ENCODE data around the gene RBM18.

GRCh38 chr9:122218071-122218934, 46.3 kb downstream of the RBM18 start:
- TF ChIP-seq, protein P1, sequence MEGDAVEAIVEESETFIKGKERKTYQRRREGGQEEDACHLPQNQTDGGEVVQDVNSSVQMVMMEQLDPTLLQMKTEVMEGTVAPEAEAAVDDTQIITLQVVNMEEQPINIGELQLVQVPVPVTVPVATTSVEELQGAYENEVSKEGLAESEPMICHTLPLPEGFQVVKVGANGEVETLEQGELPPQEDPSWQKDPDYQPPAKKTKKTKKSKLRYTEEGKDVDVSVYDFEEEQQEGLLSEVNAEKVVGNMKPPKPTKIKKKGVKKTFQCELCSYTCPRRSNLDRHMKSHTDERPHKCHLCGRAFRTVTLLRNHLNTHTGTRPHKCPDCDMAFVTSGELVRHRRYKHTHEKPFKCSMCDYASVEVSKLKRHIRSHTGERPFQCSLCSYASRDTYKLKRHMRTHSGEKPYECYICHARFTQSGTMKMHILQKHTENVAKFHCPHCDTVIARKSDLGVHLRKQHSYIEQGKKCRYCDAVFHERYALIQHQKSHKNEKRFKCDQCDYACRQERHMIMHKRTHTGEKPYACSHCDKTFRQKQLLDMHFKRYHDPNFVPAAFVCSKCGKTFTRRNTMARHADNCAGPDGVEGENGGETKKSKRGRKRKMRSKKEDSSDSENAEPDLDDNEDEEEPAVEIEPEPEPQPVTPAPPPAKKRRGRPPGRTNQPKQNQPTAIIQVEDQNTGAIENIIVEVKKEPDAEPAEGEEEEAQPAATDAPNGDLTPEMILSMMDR (IDR thresholded peaks at IDR 0.05): no peak
- TF ChIP-seq POLR2A (IDR thresholded peaks at IDR 0.05): no peak

Measured in esophagus squamous epithelium (tissue), 4 donors.